Natural killer cell treated with Interleukin-12 subunit alpha and Interleukin-12 subunit beta and Interleukin-15 and Interleukin-18, amount 100 ng/mL, for 72 hours (primary cell): Measurements from ENCODE around the gene FDXR. TPM values are rescaled to one million over a fixed set of nuclear protein-coding genes. Genes with fewer than 3 reads are reported as not detected.
"Not testable (repeated sequence)": the region's sequence is repeated elsewhere in the genome, so short reads cannot be mapped to it uniquely, and the experiment has no call there.

Experiments used
- ATAC-seq, 2 donors: fragments of 150-1000 bp; cut with Tn5 transposase in 1 of 2; sonication (Bioruptor Pico), chemical (Tn5 transposase) in 1 of 2; 2 replicates each; pipeline ENCODE4 v1.10.0; 2021
- DNase-seq: peaks from one replicate; pipeline ENCODE4 v3.0.0; 2022; ENCODE audit warnings: low spot score
- H3K27ac Mint-ChIP-seq, 2 donors: 1 replicate in 1 of 2; 2 replicates in 1 of 2; pipeline ENCODE4 v1.8.0; 2022; ENCODE audit warnings: mixed read lengths in 2 of 2, mild to moderate bottlenecking in 1 of 2, moderate library complexity in 1 of 2
- H3K27me3 Mint-ChIP-seq, 2 donors: 1 replicate in 1 of 2; 2 replicates in 1 of 2; pipeline ENCODE4 v1.8.0; 2022; ENCODE audit warnings: mixed read lengths in 2 of 2
- H3K36me3 Mint-ChIP-seq: one replicate; pipeline ENCODE4 v1.8.0; 2022; ENCODE audit warnings: mixed read lengths
- H3K4me1 Mint-ChIP-seq, 2 donors: 1 replicate in 1 of 2; 2 replicates in 1 of 2; pipeline ENCODE4 v1.8.0; 2022; ENCODE audit warnings: low read depth in 2 of 2, mixed read lengths in 2 of 2, mild to moderate bottlenecking in 1 of 2
- H3K4me3 Mint-ChIP-seq: one replicate; pipeline ENCODE4 v1.8.0; 2022; ENCODE audit warnings: mixed read lengths
- H3K9me3 Mint-ChIP-seq: 2 replicates; pipeline ENCODE4 v1.8.0; 2022; ENCODE audit warnings: mixed read lengths
- total RNA-seq, 2 donors: library from RNA; stranded (reverse); gene quantifications; one replicate each; pipeline ENCODE4 v1.2.3, GENCODE V29; 2022

FDXR gene
- total RNA-seq, 2 donors from 2014 or later: 9.8 to 16.7 TPM

DNA sequence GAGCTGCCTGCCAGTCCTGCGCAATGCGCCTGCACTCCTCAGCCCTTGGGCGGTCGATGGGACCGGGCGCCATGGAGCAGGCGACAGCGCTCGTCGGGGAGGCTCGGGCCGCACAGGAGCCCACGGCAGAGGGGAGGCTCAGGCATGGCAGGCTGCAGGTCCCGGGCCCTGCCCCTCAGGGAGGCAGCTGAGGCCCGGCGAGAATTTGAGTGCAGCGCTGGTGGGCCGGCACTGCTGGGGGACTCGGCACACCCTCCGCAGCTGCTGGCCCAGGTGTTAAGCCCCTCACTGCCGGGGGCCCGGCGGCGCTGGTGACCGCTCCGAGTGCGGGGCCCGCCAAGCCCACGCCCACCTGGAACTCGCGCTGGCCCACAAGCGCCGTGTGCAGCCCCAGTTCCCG is 34.2 kb upstream of the FDXR start:
- H3K4me3 Mint-ChIP-seq: no peak overlapping the region
- H3K27me3 Mint-ChIP-seq: peaks cover 0 to 6% of the 10 kb centered on the region in 2 donors
- H3K36me3 Mint-ChIP-seq: no peaks in the 10 kb centered on the region
- ATAC-seq (no peak), DNase-seq (no peak)
- H3K9me3 Mint-ChIP-seq: no peaks in the 10 kb centered on the region
- H3K27ac Mint-ChIP-seq: no peak overlapping the region
- H3K4me1 Mint-ChIP-seq: peaks cover 0 to 2% of the 10 kb centered on the region in 2 donors

DNA sequence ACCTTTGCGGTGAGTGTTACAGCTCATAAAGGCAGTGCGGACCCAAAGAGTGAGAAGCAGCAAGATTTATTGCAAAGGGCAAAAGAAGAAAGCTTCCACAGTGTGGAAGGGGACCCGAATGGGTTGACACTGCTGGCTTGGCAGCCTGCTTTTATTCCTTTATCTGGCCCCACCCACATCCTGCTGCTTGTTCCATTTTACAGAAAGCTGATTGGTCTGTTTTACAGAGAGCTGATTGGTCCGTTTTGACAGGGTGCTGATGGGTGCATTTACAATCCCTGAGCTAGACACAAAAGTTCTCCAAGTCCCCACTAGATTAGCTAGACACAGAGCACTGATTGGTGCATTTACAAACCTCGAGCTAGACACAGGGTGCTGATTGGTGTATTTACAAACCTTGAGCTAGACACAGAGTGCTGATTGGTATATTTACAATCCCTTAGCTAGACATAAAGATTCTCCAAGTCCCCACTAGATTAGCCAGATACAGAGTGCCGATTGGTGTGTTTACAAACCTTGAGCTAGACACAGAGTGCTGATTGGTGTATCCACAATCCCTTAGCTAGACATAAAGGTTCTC is 33.5 kb upstream of the FDXR start:
- H3K9me3 Mint-ChIP-seq, H3K4me1 Mint-ChIP-seq, H3K4me3 Mint-ChIP-seq, H3K27ac Mint-ChIP-seq, H3K36me3 Mint-ChIP-seq, H3K27me3 Mint-ChIP-seq, ATAC-seq, DNase-seq: not testable (repeated sequence)

DNA sequence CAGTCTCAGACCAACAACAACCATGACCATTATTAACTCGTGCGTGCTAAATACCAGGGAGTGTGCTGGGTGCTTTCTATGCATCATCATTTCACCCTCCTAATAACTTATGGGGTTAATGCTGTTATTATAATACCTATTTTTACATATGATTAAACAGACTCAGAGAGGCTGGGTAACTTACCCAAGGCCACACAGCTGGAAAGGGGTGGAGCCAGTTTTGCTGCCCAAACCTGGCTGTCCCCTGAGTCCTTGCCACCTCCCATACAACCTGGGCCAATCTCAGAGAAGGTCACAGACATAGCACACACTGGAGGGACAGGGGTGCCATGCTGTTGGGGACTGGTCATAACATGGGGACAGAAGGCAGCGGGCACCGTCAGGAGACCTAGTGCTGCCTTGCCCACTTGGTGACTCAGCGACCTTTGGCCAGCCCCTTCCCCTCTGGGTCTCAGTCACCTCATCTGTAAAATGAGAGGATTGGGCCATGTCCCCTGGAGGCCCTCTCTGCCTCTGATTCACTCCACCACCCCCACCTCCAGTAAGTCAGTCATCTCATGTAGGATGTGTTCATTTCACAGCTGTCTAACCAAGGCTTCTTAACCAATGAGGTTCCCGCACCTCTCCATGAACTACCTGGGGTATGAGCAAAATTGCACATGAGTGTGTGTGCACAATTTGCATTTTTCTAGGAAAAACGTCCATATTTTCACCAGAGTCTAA is 32.1 kb upstream of the FDXR start:
- DNase-seq: no peak
- peak in 1 of 2 donors; percentile 24 for ATAC-seq
- Mint-ChIP-seq H3K27ac (no peak overlapping the region), H3K4me1 (peaks cover 0 to 2% of the 10 kb centered on the region in 2 donors), H3K27me3 (peaks cover 0 to 10% of the 10 kb centered on the region in 2 donors), H3K36me3 (no peaks in the 10 kb centered on the region), H3K4me3 (no peak overlapping the region), H3K9me3 (no peaks in the 10 kb centered on the region)

DNA sequence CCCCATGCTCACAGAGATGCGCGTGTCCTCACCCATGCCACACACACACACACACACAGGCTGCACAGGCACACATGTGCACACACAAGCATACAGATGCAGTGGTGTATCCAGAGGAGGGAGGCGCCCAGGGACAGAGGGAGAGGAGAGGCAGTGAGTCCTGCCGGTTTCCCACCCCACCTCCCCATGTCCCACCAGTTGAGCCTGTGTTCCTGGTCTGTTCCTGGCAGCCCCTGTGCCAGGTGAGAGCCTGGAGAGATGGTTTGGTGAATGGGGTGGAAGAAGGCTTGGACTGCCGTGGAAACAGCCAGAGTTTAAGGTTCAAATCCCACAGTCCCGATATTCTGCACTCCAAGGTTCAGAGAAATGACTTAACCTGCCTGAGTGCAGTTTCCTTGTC is 30.9 kb upstream of the FDXR start:
- ATAC-seq (no peak), DNase-seq (no peak)
- Mint-ChIP-seq H3K27me3 (peaks cover 0 to 7% of the 10 kb centered on the region in 2 donors), H3K4me1 (peaks cover 0 to 2% of the 10 kb centered on the region in 2 donors), H3K4me3 (no peak overlapping the region), H3K27ac (no peak overlapping the region), H3K9me3 (no peaks in the 10 kb centered on the region), H3K36me3 (no peaks in the 10 kb centered on the region)

DNA sequence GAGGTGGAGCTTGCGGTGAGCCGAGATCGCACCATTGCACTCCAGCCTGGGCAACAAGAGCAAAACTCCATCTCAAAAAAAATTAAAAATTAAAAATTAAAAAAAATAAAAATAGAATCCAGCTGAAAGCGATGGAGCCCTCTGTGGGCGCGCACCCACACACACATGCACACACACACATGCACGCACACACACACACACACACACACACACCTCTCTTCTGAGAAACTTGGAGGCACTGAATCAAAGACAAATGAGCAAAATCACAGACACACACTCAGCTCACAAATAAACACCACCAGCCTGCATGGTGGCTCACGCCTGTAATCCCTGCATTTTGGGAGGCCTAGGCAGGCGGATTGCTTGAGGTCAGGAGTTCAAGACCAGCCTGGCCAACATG is 30.2 kb upstream of the FDXR start:
- DNase-seq (no peak), ATAC-seq (no peak)
- Mint-ChIP-seq H3K27me3 (peaks cover 0 to 7% of the 10 kb centered on the region in 2 donors), H3K27ac (no peak overlapping the region), H3K9me3 (no peaks in the 10 kb centered on the region), H3K4me1 (peaks cover 0 to 2% of the 10 kb centered on the region in 2 donors), H3K36me3 (no peaks in the 10 kb centered on the region), H3K4me3 (no peak overlapping the region)

DNA sequence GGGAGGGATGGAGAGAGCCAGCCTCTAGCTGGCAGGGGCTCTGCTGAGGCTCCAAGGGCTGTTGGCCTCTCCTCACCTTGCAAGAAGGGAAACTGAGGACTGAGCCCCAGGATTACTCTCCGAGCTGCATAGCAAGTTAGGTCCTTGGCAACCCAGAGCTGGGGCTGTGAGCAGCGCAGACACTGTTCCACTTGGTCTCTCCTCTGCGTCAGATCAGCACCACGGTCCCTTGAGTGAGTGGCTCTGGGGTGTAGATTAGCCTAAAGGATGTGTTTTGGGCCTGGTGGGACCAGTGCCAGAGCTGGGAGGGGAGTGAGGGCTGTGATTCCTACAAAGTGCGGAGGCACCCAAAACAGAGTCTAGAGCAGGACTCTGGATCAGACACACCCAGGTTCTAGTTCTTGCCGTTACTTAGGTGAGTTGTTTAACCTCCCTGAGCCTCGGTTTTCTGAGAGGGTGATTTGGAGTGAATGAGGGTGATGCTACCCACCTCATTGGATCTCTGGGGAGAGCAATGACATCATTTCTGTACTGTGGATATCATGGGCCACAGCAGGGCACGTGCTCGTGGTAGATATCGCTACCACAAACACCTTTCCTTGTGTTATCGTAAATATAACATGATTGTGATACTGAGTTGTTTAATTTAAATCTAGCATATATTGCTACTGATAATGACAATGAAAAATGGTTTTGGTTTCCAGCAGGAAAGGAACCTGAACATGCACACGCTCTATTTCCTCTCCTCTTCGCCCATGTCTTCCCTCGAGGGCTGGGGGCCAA is 28.8 kb upstream of the FDXR start:
- no peak for DNase-seq
- H3K27ac Mint-ChIP-seq: no peak overlapping the region
- no peaks in the 10 kb centered on the region for H3K36me3 Mint-ChIP-seq
- H3K4me1 Mint-ChIP-seq: peaks cover 0 to 2% of the 10 kb centered on the region in 2 donors
- ATAC-seq: peak in 1 of 2 donors; percentile 31
- H3K27me3 Mint-ChIP-seq: peaks cover 3 to 9% of the 10 kb centered on the region in 2 donors
- no peak overlapping the region for H3K4me3 Mint-ChIP-seq
- no peaks in the 10 kb centered on the region for H3K9me3 Mint-ChIP-seq

DNA sequence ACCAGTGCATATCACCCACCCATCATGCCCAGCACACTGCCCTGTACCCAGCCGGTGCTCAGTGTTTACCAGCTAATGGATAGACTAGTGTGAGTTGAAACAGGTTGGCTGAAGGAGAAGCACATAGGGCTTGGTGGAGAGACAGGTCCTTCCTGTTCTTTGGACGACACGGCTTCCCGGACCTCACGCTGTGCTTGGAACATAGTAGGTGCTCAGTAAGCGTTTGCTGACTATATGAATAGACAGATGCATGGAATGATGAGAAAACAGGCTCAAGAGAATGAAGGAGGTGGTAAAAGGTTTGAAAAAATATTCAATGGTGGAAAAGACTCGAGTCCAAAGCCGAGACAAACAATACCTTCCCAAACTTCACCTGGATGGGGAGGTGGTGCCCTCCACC is 27.4 kb upstream of the FDXR start:
- H3K4me3 Mint-ChIP-seq: no peak overlapping the region
- H3K36me3 Mint-ChIP-seq: no peaks in the 10 kb centered on the region
- no peaks in the 10 kb centered on the region for H3K9me3 Mint-ChIP-seq
- ATAC-seq: no peak
- no peak for DNase-seq
- no peaks in the 10 kb centered on the region for H3K4me1 Mint-ChIP-seq
- no peak overlapping the region for H3K27ac Mint-ChIP-seq
- H3K27me3 Mint-ChIP-seq: peaks cover 9 to 13% of the 10 kb centered on the region in 2 donors

DNA sequence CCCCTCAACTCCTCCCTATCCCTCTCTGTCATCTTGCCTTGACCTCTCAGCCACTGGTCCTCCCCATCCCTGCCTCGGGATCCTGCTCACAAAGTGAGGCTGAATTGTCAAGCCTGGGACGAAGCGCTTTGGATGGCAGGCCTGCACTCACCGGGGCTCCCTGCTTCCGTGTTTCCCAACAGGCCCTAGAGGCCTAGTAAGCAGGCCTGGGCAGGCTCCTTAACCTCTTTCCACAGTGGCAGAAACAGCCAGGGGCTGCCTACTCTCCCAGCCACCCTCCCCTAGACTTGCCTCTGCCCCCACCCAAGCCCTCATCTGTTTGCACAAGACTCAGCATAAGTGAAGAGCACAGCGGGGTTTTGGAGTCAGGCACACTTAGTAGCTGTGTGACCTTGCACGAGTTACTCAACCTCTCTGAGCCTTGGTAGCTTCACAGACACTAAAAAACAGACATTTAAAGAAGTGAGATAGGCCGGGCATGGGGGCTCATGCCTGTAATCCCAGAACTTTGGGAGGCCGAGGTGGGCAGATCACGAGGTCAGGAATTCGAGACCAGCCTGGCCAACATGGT is 25.7 kb upstream of the FDXR start:
- DNase-seq (no peak), ATAC-seq (peak in 1 of 2 donors; percentile 8)
- H3K27me3 Mint-ChIP-seq: peaks cover 19 to 24% of the 10 kb centered on the region in 2 donors
- H3K27ac Mint-ChIP-seq: no peak overlapping the region
- H3K36me3 Mint-ChIP-seq: no peaks in the 10 kb centered on the region
- H3K9me3 Mint-ChIP-seq: no peaks in the 10 kb centered on the region
- no peak overlapping the region for H3K4me3 Mint-ChIP-seq
- peaks cover 0 to 3% of the 10 kb centered on the region in 2 donors for H3K4me1 Mint-ChIP-seq

DNA sequence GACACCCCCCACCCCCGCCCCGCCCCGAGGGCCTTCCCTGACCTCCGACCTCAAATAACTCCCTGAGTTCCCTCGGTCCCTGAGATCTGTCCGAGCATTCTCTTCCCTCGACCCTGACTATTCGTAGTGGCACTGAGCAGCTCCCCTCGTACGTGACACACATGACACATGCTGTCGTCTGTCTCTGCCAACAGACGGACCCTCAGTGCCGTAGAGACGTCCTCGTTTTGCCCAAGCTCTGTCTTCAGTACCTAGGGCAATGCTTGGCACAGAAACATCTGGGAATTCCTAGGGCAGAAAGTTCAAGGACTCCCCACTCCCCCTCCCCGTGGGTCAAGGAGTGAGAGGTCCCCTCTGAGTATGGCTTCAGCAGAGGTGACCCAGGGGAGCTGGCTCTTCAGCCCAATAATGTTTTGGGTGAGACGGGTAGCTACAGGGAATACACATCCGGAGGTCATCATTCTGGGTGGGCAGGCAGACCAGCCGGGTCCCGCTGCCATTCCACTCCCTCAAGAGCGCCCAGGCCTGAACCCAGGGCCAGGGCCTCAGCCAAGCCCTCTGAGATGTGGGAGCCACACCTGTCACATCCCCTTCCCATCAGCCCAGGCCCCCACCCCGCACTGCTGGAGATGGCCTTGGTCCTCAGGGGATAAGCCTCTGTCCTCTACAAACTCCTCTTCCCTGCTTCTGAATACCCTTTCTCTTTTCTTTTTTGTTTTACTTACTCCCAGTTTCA is 21.3 kb upstream of the FDXR start:
- no peaks in the 10 kb centered on the region for H3K9me3 Mint-ChIP-seq
- H3K4me1 Mint-ChIP-seq: peaks cover 0 to 3% of the 10 kb centered on the region in 2 donors
- no peak overlapping the region for H3K4me3 Mint-ChIP-seq
- no peak overlapping the region for H3K27ac Mint-ChIP-seq
- ATAC-seq (no peak), DNase-seq (no peak)
- H3K27me3 Mint-ChIP-seq: peaks cover 22 to 24% of the 10 kb centered on the region in 2 donors
- H3K36me3 Mint-ChIP-seq: no peaks in the 10 kb centered on the region

DNA sequence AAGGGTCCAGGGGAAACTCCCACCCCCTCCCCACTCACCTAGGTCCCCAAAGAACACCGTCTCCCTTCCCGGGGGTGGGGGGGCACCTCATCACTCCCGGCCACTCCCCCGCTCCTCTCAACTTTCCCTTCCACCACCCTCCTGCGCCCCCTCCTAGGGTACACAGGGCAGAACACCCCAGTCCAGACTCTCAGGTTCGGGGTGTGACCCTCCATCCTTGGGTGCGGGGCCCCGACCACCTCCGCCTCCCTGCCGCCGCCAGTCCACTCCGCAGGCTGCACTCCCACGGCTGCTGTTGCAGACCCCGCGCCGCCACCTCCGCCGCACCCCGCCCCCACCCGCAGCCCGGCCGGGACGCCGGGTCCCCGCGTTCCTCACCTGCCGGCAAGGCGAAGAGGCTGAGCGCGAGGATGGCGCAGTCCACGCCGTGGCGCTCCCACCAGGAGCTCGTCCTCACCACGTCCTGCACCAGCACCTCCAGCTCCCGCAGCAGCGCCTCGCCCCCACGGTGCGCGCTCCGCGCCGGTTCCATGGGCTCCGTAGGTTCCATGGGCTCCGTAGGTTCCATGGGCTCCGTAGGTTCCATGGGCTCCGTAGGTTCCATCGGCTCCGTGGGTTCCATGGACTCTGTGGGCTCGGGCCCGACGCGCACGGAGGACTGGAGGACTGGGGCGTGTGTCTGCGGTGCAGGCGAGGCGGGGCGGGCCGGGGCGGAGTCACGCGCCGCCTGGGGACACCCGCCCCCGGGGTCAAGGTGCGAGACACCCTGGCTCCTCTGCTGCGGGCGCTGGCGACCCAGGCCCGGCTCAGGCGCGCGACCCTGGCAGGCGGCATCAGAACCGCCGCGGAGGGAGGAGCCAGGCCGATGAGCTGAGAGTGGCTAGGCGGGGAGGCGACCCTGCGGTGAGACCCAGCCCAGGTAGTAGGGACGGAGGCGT is 20.4 kb upstream of the FDXR start, which contains the start of gene FADS6:
Gene FADS6, minus strand, starts transcription at position 660 of the 938 bp plus-strand sequence. Its CDS starts 38 bp downstream, at position 622.
- H3K27me3 Mint-ChIP-seq: peaks cover 22 to 24% of the 10 kb centered on the region in 2 donors
- no peak within 1 kb of the TSS for H3K27ac Mint-ChIP-seq
- no peak within 1 kb of the TSS for H3K4me3 Mint-ChIP-seq
- no peaks in the 10 kb centered on the region for H3K9me3 Mint-ChIP-seq
- ATAC-seq (no peak), DNase-seq (no peak)
- peaks cover 0 to 3% of the 10 kb centered on the region in 2 donors for H3K4me1 Mint-ChIP-seq
- no peaks in the 10 kb centered on the region for H3K36me3 Mint-ChIP-seq

DNA sequence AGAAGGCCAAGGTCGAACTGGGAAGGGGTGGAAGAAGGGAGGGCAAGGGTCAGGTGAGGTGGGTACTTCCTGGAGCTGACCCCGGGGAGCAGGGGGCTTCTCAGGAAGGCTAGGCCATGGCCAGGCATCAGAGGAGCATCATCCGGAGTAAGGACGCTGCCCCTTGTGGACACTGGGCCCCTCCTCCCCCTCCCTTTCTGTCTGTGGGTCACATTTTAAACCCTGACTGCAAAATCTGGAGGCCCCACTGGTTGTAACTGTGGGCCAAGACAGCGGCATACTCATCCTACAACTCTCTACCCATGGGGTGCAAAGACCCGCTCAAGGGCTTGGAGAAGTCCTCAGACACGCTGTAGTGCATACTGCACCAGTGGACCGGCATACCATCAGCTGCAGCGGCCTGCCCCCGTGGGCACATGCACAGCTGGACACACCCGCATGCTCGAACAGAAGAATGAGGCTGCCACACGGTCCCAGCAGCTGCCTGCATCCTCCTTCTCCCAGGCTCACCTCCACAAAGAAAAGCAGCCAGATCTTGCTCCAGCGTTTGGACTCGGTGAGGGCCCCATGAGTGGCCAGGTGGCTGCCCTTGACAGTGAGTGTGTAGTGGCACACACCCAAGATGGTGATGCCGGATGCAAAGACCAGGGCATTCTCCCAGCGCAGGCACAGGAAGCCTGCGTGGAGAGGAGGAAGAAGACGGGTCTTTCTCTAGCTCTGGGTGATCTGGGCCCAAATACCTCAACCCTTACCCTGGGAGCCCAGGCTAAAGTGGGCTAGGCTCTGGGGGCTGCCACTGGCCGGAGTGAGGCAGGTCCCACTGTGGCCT is 19.4 kb upstream of the FDXR start:
- Mint-ChIP-seq H3K27ac (no peak overlapping the region), H3K36me3 (no peaks in the 10 kb centered on the region), H3K4me3 (no peak overlapping the region), H3K27me3 (peaks cover 22 to 24% of the 10 kb centered on the region in 2 donors), H3K9me3 (no peaks in the 10 kb centered on the region), H3K4me1 (peaks cover 0 to 3% of the 10 kb centered on the region in 2 donors)
- DNase-seq: no peak
- peak in 1 of 2 donors; percentile 37 for ATAC-seq

DNA sequence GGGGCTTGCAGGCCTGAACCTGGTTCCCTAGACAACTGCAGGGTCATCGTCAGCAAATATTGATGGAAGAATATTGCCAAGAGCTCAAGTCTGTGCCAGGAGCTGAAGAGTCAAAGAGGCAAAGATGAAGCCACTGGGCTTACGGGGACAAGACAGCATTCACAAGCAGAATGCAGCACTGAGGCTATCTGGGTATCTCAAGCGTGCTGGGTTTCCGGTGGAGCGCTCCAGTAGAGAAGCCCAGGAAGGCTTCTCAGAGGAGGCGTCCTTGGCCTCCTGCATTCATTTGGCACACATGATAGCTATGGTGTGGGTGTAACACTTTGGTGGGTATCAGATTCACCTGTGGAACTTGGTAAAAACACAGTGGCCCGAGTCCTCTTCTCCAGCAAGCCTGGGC is 17.8 kb upstream of the FDXR start:
- H3K4me3 Mint-ChIP-seq: no peak overlapping the region
- peaks cover 17 to 26% of the 10 kb centered on the region in 2 donors for H3K27me3 Mint-ChIP-seq
- H3K9me3 Mint-ChIP-seq: no peaks in the 10 kb centered on the region
- H3K27ac Mint-ChIP-seq: no peak overlapping the region
- no peak for ATAC-seq
- no peak for DNase-seq
- H3K4me1 Mint-ChIP-seq: peaks cover 0 to 3% of the 10 kb centered on the region in 2 donors
- no peaks in the 10 kb centered on the region for H3K36me3 Mint-ChIP-seq
